NK-92 (cell line): ENCODE results near the gene SSC4D.
"Not testable (repeated sequence)": the region's sequence is repeated elsewhere in the genome, so short reads cannot be mapped to it uniquely, and the experiment has no call there.

Experiments
- DNase-seq: peaks from one replicate; lab custom pipeline; 2025; ENCODE audit not compliant: unreplicated experiment; lab: John Stamatoyannopoulos, UW

The SSC4D gene

DNA sequence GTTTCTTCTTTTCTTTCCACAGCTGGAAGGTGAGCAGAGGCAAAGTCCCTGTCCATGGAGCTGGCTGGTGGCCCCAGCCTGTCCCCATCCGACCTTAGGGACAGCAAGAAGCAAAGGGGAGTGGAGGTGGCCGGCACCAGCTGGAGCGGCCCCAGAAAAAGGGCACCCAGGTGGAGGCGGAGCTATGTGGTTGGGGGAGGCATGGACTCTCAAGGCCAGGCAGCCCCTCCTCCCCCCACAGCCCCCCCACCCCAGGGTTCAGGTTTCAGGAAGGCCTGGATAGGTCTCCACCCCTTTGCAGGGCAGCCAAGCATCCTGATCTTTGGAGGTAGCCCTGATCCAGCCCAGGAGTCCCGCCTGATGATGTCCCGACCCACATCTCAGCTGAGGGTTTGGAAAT, at the start of gene SSC4D:
Gene SSC4D, minus strand, starts transcription at position 161 of the 400 bp plus-strand sequence. CDS start 5,258 bp downstream, outside the sequence.
- DNase-seq, result no peak

DNA sequence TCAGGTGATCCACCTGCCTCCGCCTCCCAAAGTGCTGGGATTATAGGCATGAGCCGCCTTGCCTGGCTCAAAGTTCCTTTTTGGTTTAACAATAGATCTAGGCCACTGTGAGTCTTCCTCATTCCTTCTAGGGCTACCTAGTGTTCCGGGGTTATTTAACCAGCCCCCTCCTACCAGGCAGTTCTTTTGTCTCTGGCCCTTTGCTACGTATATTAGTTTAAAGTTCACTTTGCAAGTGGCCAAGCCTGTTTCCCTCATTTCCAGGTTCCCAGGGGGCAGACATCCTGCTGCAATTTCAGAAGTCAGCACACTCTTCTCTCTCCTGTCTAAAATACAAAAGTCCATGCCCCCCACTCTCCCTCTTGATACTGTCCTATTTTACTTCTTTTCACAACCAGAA, 49.0 kb upstream of the SSC4D start:
- not testable (repeated sequence) for DNase-seq

DNA sequence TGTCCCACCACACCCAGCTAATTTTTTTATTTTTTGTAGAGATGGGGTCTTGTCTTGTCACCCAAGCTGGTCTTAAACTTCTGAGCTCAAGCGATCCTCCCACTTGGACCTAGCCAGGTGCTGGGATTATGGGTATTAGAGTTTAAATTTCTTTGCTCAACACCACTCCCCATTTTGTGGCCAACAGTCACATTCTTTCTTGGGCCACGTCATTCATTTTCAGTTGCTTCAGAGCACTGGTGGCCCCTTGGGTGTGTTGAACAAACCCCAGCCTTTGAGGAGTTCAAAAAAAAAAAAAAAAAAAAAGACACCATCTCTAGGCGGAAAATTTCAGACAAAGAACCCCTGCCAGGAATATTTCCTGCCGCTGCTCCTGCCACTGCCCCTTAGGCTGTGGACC, 47.5 kb upstream of the SSC4D start:
- DNase-seq, result not testable (repeated sequence)

DNA sequence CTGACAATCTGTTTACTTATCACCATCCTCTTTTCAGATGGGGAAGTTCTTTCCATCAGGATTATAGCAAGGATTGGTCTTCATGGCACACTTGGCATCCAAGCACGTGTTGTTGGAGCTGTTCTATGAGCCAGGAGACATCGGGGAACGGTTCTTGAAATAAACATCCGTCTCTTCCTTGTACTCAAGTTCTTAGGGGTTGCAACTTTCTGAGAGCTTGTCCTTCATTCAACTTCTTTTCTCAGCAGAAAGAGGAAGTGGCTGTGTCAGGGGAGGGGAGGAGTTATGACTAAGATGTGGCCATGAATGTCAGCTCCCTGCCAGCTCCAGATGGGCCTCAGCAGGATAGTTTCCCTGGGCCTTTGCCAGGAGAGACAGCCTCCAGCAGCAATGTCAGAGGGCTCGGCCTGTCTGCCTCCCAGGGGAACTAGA, 36.1 kb upstream of the SSC4D start:
- DNase-seq, result not testable (repeated sequence)

DNA sequence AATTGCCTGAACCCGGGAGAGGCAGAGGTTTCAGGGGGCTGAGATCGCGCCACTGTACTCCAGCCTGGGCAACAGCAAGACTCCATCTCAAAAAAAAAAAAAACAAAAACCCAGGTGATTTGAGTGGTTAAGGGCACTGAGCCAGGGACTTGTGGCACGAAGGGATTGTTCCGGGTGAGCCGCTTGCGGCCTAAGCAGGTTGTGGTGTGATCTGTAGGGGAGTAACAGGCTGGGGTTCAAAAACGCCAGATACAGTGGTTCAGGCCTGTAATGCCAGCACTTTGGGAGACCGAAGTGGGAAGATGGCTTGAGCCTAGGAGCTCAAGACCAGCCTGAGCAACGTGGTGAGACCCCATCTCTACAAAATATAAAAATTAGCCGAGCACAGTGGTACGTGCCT, 34.3 kb upstream of the SSC4D start:
- DNase-seq, result not testable (repeated sequence)

DNA sequence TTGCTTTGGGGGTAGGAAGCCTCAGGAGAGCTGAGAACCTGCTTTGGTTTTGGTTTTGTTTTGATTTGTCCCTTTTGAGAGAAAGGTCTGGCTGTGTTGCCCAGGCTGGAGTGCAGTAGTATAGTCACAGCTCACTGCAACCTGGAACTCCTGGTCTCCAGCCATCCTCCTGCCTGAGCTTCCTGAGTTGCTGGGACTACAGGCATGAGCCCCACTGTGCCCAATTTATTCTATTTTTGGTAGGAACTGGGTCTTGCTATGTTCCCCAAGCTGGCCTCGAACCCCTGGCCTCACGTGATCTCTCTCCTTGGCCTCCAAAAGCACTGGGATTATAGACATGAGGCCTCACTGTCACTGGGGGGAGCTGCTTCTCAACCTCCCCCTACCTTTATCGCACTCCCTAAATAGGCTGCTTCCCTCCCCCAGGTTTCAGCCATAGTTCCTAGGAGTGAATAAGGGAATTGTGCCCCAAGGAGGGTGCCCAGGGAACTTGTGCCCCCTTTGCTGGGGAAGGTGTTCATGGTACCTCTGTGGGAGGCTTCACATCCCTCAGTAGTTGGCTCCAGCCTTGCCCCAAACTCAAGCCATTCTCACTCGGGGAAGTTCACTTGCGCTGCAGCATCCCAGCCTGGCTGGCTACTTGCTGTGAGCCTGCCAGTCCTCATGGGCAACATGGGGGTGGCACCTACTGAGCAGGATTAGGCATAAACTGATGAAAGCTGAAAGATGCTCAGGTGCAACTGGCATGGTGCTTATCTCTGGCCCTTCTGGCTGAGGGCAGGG, 33.4 kb upstream of the SSC4D start:
- DNase-seq, result not testable (repeated sequence)

DNA sequence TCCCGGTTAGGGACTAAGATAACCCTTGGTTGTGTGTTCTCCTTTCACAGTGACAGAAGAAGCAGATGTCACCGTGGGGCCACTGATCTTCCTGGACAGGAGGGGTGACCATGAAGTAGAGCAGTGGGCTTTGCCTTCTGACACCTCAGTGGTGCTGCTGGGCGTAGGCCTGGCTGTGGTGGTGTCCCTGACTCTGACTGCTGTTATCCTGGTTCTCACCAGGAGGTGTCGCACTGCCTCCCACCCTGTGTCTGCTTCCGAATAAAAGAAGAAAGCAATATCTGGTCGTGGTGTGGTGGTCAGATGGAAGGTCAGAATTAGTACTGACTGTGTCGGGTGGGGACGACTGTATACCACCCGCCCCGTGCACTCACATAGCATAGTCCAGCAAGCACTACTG, 32.3 kb upstream of the SSC4D start:
- not testable (repeated sequence) for DNase-seq

DNA sequence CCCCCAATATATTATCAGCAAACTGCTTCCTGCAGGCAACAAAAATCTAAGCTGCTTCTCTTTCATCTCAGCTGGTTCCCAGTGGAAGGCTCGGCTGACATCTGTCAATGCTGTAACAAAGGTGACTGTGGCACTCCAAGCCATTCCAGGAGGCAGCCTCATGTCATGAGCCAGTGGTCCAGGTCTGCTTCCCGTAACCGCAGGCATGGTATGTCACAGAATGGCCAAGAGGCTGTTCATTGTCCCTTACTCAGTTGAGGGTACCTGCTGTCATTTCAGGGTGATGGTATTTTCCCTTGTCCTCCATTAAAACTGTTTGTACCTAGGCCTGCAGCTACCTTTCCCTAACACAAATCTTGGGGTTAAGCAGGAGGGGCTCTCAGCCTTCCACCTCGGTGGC, 30.9 kb upstream of the SSC4D start:
- not testable (repeated sequence) for DNase-seq

DNA sequence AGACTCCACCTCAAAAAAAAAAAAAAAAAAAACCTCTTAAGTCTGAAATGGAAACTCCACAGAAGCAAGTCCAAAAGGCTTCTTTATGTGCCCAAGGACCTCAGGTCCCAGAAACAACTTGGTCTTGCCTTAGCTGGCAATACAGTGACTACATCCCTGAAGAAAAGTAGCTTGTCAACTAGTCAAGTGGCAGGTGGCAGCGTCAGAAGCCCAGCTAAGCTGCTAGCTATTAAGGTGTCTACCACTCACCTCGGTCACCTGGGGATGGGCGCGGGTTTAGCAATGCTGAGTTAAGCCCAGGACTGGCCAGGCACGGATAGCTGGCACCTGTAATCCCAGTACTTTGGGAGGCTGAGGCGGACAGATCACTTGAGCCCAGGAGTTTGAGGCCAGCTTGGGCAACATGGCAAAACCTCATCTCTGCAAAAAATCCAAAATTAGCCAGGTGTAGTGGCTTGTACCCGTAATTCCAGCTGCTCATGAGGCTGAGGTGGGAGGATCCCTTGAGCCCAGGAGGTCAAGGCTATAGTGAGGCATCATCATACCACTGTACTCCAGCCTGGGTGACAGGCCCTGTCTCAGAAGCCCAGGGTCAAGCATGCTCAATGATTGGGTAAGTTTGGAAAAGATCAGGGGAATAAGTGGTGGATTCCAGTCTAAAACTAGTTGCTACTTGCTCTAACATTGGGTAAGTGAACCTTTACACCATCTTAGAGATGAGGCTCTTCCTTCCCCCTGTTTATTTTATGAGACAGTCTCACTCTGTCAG, 29.8 kb upstream of the SSC4D start:
- DNase-seq, result not testable (repeated sequence)

DNA sequence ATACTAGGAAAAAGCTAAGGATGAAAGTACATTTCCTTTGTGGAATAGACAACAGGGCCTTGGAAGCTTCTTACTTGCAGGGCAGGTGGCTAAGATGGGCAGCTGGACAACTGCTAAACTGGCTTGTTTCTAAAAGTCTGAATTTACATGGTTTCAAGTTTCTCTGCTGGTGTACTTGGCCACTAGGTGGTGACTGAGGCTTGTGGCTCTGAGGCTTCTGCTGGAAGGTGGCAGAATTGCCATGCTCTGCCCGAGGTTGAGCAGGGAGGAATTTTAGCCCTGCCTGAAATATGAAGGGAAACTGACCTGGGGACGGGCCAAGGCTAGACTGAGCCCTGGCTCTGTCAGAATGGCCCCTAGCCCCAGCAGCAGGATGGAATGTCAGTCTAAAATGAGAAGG, 28.4 kb upstream of the SSC4D start:
- DNase-seq, result not testable (repeated sequence)

DNA sequence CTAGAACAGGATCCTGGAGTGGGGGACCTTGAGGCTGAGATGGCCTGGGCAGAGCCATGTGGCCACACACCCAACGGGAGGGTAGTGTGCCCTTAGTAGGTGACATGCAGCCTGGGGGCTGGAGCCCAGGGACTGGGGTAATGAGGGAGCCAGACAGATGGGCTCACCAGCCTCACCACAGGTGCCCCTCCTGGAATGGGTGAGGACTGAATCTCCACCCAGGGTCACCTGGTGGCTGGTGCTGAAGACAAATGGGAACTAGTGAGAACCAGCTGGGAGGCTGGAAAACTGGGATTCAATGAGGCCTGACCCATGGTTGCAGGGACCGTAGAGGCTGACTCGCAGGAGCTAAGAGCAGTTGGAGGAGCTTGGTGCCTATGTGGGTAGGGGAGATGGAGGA, 21.3 kb upstream of the SSC4D start:
- DNase-seq, result no peak

DNA sequence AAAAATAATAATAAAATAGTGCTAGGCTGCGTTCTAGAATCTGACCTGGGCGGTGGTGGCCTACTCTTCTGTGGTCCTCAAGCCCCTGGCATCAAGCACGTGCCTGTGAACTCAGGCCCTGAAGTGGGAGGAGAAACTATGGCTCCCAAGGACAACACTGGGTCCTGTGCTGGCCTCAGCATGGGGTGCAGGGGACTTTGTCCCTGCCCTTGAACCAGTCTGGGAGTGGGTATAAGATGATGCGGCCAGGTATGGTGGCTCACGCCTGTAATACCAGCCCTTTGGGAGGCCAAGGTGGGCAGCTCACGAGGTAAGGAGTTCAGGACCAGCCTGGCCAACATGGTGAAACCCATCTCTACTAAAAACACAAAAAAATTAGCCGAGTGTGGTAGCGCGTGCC, 20.7 kb upstream of the SSC4D start:
- DNase-seq, result no peak

DNA sequence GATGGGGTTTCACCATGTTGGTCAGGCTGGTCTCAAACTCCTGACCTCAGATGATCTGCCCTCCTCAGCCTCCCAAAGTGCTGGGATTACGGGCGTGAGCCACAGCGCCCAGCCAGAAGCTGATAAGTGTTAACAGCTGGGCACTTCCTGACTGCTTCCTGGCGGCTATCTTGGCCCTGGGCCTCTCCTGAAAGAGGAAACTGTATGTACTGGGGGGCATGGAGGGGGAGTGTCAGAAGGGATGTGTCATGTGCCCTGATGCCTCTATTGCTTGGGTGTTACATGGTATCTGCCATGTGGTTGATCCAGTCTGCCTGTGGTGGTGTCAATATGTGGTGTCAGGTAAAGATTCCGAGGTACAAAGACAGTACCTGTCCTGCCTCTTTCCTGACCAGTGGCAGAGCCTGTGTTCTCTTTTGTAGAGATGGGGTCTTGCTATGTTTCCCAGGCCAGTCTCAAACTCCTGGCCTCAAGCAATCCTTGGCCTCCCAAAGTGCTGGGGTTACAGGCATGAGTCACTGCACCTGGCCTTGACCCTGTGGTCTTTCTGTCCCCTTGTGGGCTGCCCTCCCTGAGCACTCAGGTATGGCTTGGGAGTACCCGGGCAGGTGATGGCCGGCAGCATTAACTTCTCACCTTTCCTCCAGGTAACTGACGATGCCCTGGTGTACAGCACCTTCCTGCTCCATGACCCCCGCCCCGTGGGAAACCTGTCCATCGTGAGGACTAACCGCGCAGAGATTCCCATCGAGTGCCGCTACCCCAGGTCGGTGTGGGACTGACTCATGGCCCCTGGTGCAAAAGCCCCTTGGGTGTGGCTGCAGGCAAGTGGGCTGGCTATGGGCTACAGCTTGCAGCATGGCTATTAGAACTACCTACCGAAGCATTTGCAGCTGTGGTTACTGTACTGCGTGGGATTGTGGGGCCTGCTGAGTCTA, 19.6 kb upstream of the SSC4D start:
- no peak for DNase-seq

DNA sequence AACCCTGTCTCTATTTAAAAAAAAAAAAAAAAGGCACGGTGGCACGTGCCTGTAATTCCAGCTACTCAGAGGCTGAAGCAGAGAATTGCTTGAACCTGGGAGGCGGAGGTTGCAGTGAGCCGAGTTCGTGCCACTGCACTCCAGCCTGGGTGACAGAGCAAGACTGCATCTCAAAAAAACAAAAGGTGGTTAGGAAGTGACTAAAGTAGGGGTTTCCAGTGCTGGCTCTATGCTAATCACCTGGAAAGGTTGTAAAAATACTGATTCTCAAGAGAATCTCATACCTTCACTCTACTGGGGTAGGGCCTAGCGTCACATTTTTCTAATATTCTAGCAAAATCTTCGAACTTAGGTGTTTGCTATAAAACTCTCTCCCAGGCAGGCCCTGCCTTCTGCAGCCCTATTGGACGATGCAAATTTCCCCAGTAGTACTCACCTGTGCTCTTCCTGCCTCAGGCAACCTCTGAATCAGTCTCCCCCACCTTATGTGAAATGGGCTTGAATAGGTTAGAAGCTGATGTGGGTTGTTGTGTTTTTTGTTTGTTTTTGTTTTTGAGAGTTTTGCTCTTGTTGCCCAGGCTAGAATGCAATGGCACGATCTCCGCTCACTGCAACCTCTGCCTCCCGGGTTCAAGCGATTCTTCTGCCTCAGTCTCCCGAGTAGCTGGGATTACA, 18.8 kb upstream of the SSC4D start:
- no peak for DNase-seq

DNA sequence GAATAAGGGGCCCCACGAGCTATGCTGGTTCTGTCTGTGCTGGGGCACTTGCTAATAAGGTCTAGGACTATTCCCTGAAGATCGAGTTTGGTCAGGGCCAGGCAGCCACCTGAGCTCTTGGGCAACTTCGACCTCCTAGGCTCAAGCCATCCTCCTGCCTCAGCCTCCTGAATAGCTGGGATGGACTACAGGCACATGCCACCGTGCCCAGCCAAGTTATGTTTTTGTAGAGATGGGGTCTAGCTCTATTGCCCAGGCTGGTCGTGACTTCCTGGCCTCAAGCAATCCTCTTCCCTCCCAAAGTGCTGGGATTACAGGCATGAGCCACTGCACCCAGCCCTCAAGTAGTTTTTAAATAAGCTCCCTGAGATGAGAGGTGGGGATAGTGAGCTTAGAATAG, 18.1 kb upstream of the SSC4D start:
- no peak for DNase-seq

DNA sequence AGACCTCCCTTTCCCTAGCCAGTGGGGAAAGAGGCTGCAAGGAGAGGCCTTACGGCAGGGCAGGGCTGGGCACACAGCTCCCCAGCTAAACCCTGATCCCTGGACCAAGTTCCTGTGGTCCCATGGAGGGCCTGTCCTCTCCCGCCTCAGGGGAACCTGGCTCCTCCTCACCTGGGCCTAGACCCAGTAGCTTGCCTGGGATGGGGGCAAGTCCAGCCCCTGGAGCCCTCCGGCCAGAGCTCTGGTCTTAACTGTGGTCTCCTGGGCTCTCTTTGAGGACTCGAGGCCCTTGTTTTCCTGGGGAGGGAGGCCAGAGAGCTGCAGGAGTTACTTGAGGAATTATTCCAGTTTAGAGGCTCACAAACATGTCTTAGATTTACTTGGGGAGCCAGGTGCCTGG, 16.7 kb upstream of the SSC4D start:
- no peak for DNase-seq

DNA sequence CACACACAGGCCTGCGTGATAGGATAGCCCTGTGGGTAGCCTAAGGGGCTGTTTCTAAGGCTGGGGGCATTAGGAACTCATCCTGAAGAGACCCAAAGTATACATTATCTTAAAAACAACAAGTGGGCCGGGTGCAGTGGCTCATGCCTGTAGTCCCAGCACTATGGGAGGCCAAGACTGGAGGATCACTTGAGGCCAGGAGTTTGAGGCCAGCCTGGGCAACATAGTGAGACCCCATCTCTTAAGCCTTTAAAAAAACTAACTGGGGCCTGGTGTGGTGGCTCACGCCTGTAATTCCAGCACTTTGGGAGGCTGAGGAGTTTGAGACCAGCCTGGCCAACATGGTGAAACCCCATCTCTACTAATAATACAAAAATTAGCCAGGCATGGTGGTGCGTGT, 16.1 kb upstream of the SSC4D start:
- not testable (repeated sequence) for DNase-seq

DNA sequence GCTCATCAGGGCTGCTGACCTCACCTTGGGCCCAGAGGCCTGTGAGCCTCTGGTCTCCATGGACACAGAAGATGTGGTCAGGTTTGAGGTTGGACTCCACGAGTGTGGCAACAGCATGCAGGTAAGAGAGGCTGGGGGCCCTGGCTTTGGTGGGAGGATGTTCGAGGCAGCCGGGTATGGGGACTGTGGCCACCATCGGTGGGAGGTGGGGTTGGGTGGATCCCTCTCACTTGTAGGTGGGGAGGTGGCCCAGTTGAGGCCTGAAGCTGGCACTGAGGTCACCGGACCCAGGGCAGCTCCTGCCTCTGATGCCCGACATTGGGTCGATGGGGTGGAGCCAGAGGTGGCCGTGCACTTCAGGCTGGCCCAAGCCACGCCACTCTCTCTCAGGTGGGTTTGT, 15.7 kb upstream of the SSC4D start:
- no peak for DNase-seq

DNA sequence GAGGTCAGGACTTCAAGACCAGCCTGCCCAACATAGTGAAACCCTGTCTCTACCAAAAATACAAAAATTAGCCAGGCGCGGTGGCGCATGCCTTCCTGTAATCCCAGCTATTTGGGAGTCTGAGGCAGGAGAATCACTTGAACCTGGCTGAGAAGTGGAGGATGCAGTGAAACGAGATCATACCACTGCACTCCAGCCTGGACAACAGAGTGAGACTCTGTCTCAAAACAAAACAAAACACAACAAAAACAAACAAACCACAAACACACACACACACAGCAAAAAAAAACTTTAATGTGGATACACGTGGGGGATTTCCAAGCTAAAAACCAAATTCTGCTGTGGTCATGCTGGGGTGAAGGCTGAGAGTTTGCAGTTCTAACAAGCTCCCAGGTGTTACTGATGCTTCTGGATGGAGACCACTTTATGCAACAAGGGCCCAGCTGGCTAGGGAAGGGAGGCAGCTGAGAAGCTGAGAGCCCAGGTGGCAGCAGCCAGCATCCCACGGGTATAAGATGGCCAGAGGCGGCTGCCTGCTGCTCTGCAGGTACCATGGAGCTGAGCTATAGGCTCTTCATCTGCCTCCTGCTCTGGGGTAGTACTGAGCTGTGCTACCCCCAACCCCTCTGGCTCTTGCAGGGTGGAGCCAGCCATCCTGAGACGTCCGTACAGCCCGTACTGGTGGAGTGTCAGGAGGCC, 15.1 kb upstream of the SSC4D start, which contains the start of gene ZP3:
Gene ZP3, plus strand, starts transcription at position 538 of the 699 bp plus-strand sequence. Its CDS starts 15 bp downstream, at position 553.
- no peak for DNase-seq
